ENCODE measurements around the gene VASN. TPM values are rescaled to one million over a fixed set of nuclear protein-coding genes. Genes with fewer than 3 reads are reported as not detected.

The VASN gene
- total and polyA plus RNA-seq, 9 of the 15 experiments (the other 6 are each of a cell fraction or from before 2014, with no cell fraction given), result 0.01 to 2.5 (median 0.41) TPM; not detected in 1

DNA sequence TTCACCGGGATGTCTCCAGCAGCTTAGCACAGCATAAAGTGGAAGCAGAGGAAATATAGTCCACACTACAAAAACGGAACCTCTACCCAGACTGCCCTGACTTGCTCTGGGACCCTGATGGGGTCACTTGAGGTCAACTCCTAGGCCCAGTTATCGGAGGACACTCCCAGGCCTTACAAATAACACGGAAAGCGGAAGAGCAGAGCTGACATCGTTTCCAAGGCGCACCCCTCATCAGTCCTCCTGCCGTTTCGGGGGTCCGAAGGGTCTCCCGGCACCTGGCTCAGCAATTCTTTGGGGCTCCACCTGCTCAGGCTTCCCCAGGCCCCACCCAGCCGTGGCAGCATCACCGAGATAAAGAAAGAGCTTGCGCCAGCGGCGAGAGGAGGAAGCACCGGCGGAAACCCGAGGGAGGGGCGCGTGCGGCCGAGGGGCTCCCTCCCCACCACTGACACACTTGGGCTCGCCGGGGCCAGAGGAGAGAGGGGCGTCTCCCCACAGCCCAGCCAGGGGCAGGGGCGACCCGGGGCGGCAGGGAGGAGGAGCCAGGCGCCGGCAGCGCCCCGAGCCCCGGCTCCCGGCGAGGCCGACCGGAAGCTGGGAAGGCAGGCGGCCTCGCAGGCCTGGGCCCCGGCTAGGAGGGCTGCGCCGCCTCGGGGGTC is 44.0 kb downstream of the VASN start (continued):
- TF ChIP-seq MTA1 (IDR thresholded peaks at IDR 0.05; ENCODE audit: borderline replicate concordance), result peak; percentile 51; the same call in 1 of the 2 replicates
- TF ChIP-seq PHF21A (IDR thresholded peaks at IDR 0.05; ENCODE audit: borderline replicate concordance, low read depth), result no peak
- TF ChIP-seq, protein P1, sequence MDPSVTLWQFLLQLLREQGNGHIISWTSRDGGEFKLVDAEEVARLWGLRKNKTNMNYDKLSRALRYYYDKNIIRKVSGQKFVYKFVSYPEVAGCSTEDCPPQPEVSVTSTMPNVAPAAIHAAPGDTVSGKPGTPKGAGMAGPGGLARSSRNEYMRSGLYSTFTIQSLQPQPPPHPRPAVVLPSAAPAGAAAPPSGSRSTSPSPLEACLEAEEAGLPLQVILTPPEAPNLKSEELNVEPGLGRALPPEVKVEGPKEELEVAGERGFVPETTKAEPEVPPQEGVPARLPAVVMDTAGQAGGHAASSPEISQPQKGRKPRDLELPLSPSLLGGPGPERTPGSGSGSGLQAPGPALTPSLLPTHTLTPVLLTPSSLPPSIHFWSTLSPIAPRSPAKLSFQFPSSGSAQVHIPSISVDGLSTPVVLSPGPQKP (CRISPR knock-in tag; IDR thresholded peaks at IDR 0.05), result no peak
- TF ChIP-seq, protein P2, sequence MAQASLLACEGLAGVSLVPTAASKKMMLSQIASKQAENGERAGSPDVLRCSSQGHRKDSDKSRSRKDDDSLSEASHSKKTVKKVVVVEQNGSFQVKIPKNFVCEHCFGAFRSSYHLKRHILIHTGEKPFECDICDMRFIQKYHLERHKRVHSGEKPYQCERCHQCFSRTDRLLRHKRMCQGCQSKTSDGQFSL (CRISPR knock-in tag; IDR thresholded peaks at IDR 0.05), result peak; percentile 40
- TF ChIP-seq, protein P2 (tag; IDR thresholded peaks at IDR 0.05), result no peak
- TF ChIP-seq NONO (IDR thresholded peaks at IDR 0.05; ENCODE audit: low read depth in 2 of 2, low read length in 1 of 2), result 0 out of 4 replicates have a peak, but pooled peaks of 1 of the 2 experiments have one; percentile 39
- no peak for TF ChIP-seq TRIM24 (IDR thresholded peaks at IDR 0.05)
- no peak for TF ChIP-seq FOXJ3 (CRISPR knock-in tag; IDR thresholded peaks at IDR 0.05)
- TF ChIP-seq ZNF444 (CRISPR knock-in tag; IDR thresholded peaks at IDR 0.05), result no peak
- TF ChIP-seq SRF (CRISPR knock-in tag; IDR thresholded peaks at IDR 0.05), result no peak
- TF ChIP-seq POU5F1 (IDR thresholded peaks at IDR 0.05; ENCODE audit: borderline replicate concordance, low read depth, low read length, partially characterized antibody), result no peak
- TF ChIP-seq, protein P3, sequence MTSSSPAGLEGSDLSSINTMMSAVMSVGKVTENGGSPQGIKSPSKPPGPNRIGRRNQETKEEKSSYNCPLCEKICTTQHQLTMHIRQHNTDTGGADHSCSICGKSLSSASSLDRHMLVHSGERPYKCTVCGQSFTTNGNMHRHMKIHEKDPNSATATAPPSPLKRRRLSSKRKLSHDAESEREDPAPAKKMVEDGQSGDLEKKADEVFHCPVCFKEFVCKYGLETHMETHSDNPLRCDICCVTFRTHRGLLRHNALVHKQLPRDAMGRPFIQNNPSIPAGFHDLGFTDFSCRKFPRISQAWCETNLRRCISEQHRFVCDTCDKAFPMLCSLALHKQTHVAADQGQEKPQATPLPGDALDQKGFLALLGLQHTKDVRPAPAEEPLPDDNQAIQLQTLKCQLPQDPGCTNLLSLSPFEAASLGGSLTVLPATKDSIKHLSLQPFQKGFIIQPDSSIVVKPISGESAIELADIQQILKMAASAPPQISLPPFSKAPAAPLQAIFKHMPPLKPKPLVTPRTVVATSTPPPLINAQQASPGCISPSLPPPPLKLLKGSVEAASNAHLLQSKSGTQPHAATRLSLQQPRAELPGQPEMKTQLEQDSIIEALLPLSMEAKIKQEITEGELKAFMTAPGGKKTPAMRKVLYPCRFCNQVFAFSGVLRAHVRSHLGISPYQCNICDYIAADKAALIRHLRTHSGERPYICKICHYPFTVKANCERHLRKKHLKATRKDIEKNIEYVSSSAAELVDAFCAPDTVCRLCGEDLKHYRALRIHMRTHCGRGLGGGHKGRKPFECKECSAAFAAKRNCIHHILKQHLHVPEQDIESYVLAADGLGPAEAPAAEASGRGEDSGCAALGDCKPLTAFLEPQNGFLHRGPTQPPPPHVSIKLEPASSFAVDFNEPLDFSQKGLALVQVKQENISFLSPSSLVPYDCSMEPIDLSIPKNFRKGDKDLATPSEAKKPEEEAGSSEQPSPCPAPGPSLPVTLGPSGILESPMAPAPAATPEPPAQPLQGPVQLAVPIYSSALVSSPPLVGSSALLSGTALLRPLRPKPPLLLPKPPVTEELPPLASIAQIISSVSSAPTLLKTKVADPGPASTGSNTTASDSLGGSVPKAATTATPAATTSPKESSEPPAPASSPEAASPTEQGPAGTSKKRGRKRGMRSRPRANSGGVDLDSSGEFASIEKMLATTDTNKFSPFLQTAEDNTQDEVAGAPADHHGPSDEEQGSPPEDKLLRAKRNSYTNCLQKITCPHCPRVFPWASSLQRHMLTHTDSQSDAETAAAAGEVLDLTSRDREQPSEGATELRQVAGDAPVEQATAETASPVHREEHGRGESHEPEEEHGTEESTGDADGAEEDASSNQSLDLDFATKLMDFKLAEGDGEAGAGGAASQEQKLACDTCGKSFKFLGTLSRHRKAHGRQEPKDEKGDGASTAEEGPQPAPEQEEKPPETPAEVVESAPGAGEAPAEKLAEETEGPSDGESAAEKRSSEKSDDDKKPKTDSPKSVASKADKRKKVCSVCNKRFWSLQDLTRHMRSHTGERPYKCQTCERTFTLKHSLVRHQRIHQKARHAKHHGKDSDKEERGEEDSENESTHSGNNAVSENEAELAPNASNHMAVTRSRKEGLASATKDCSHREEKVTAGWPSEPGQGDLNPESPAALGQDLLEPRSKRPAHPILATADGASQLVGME (CRISPR knock-in tag; IDR thresholded peaks at IDR 0.05), result no peak
- no peak for TF ChIP-seq POLR3A (IDR thresholded peaks at IDR 0.05; ENCODE audit: borderline replicate concordance, extremely low read depth, insufficient read depth, insufficient read length)
- TF ChIP-seq, protein P4, sequence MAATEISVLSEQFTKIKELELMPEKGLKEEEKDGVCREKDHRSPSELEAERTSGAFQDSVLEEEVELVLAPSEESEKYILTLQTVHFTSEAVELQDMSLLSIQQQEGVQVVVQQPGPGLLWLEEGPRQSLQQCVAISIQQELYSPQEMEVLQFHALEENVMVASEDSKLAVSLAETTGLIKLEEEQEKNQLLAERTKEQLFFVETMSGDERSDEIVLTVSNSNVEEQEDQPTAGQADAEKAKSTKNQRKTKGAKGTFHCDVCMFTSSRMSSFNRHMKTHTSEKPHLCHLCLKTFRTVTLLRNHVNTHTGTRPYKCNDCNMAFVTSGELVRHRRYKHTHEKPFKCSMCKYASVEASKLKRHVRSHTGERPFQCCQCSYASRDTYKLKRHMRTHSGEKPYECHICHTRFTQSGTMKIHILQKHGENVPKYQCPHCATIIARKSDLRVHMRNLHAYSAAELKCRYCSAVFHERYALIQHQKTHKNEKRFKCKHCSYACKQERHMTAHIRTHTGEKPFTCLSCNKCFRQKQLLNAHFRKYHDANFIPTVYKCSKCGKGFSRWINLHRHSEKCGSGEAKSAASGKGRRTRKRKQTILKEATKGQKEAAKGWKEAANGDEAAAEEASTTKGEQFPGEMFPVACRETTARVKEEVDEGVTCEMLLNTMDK (IDR thresholded peaks at IDR 0.05; ENCODE audit: borderline replicate concordance, insufficient read depth, low read depth, low read length, poor library complexity, severe bottlenecking), result no peak

Measured in K562 (cell line).